Neural cell (in vitro differentiated cells): ENCODE results near the gene CAST. TPM values are rescaled to one million over a fixed set of nuclear protein-coding genes. Genes with fewer than 3 reads are reported as not detected.

ENCODE experiments used
- H2AFZ ChIP-seq: fragments of 200-600, 300-800 bp; sonication (generic), shearing (Covaris generic); 2 replicates; pipeline ENCODE4 v1.6.0; 2014; ENCODE audit warnings: low read depth, mild to moderate bottlenecking, antibody characterized with exemption, low read length, moderate library complexity
- H3F3A ChIP-seq: fragments of 200-600 bp; shearing (Covaris generic); 2 replicates; pipeline ENCODE4 v1.6.1; 2016; ENCODE audit warnings: mild to moderate bottlenecking, moderate library complexity, mixed read lengths, antibody characterized with exemption, low read length; ENCODE audit not compliant: insufficient read depth, poor library complexity, severe bottlenecking
- H3K27ac ChIP-seq: fragments of 200-600, 300-800 bp; sonication (generic), shearing (Covaris generic); 2 replicates; pipeline ENCODE4 v1.5.1; 2014; ENCODE audit warnings: mild to moderate bottlenecking, low read length, moderate library complexity
- H3K27me3 ChIP-seq: fragments of 300-800, 200-600 bp; sonication (generic), shearing (Covaris generic); 2 replicates; pipeline ENCODE4 v1.6.0; 2014; ENCODE audit warnings: mild to moderate bottlenecking, low read depth, low read length, moderate library complexity; ENCODE audit not compliant: insufficient read depth
- H3K36me3 ChIP-seq: fragments of 300-800, 200-600 bp; sonication (generic), shearing (Covaris generic); 2 replicates; pipeline ENCODE4 v1.5.1; 2014; ENCODE audit warnings: mild to moderate bottlenecking, antibody characterized with exemption, low read length, moderate library complexity; ENCODE audit not compliant: insufficient read depth
- H3K4me2 ChIP-seq: fragments of 300-800, 200-600 bp; sonication (generic), shearing (Covaris generic); 2 replicates; pipeline ENCODE4 v1.6.0; 2014; ENCODE audit warnings: mild to moderate bottlenecking, low read length
- H3K4me3 ChIP-seq: fragments of 300-800, 200-600 bp; sonication (generic), shearing (Covaris generic); 2 replicates; pipeline ENCODE4 v1.5.1; 2014; ENCODE audit warnings: mild to moderate bottlenecking, low read length, moderate library complexity
- H3K79me2 ChIP-seq: fragments of 200-600 bp; shearing (Covaris generic); replicated peaks from 2 replicates; pipeline ENCODE4 v1.6.0; 2014; ENCODE audit warnings: mild to moderate bottlenecking, low read length, moderate library complexity; ENCODE audit not compliant: insufficient read depth
- H3K9ac ChIP-seq: fragments of 300-800, 200-600 bp; sonication (generic), shearing (Covaris generic); 2 replicates; pipeline ENCODE4 v1.6.1; 2016; ENCODE audit warnings: mild to moderate bottlenecking, low read length, mixed read lengths
- H3K9me2 ChIP-seq: fragments of 200-600 bp; shearing (Covaris generic); 2 replicates; pipeline ENCODE4 v1.6.1; 2016; ENCODE audit warnings: mild to moderate bottlenecking, low read length, mixed read lengths; ENCODE audit not compliant: insufficient read depth
- H3K9me3 ChIP-seq: fragments of 200-600, 300-800 bp; sonication (generic), shearing (Covaris generic); 2 replicates; pipeline ENCODE4 v1.6.1; 2016; ENCODE audit warnings: mild to moderate bottlenecking, mixed run types, low read length, moderate library complexity, mixed read lengths
- H4K20me1 ChIP-seq: fragments of 200-600 bp; shearing (Covaris generic); 2 replicates; pipeline ENCODE4 v1.6.1; 2016; ENCODE audit warnings: mild to moderate bottlenecking, mixed run types; ENCODE audit not compliant: insufficient read depth
- CTCF ChIP-seq: fragments of 450-650 bp; IDR thresholded peaks from 2 replicates; pipeline ENCODE4 v1.5.1; 2014; ENCODE audit warnings: antibody characterized with exemption, mild to moderate bottlenecking, moderate library complexity; ENCODE audit not compliant: poor library complexity, severe bottlenecking
- EP300 ChIP-seq: fragments of 450-650 bp; conservative IDR thresholded peaks from 2 replicates; pipeline ENCODE4 v1.6.1; 2014; ENCODE audit warnings: antibody characterized with exemption, mild to moderate bottlenecking, moderate library complexity; ENCODE audit not compliant: poor library complexity, severe bottlenecking
- EZH2 ChIP-seq: fragments of 200-600, 300-800 bp; shearing (Covaris generic), sonication (generic); IDR thresholded peaks from 2 replicates; pipeline ENCODE4 v1.6.1; 2014; ENCODE audit warnings: antibody characterized with exemption, low read length, borderline replicate concordance, mild to moderate bottlenecking; ENCODE audit not compliant: insufficient read depth, poor library complexity, severe bottlenecking
- MXI1 ChIP-seq: fragments of 450-650 bp; conservative IDR thresholded peaks from 2 replicates; pipeline ENCODE4 v1.6.1; 2014; ENCODE audit warnings: antibody characterized with exemption, mild to moderate bottlenecking; ENCODE audit not compliant: poor library complexity, severe bottlenecking
- POLR2AphosphoS5 ChIP-seq: IDR thresholded peaks from 2 replicates; pipeline ENCODE4 v1.6.1; 2012
- RAD21 ChIP-seq: fragments of 450-650 bp; conservative IDR thresholded peaks from 2 replicates; pipeline ENCODE4 v1.6.1; 2014; ENCODE audit warnings: antibody characterized with exemption, mild to moderate bottlenecking, moderate library complexity
- REST ChIP-seq: IDR thresholded peaks from 2 replicates; pipeline ENCODE4 v1.6.1; 2012; ENCODE audit warnings: borderline replicate concordance
- SMC3 ChIP-seq: fragments of 450-650 bp; conservative IDR thresholded peaks from 2 replicates; pipeline ENCODE4 v1.6.1; 2014; ENCODE audit warnings: antibody characterized with exemption, mild to moderate bottlenecking, moderate library complexity; ENCODE audit not compliant: poor library complexity
- TAF1 ChIP-seq: IDR thresholded peaks from 2 replicates; pipeline ENCODE4 v1.6.1; 2012; ENCODE audit warnings: low read depth
- polyA plus RNA-seq: library from polyadenylated mRNA; depleted of rRNA; stranded (reverse); fragments of >200 nt; gene quantifications from 2 replicates; pipeline ENCODE4 v1.2.3, GENCODE V29; 2014

CAST gene
- polyA plus RNA-seq, 1 donor from 2014 or later: 8.4 TPM

GRCh38 chr5:96699186-96699820, 37.1 kb downstream of the CAST start:
- TF ChIP-seq SMC3 (no peak), MXI1 (no peak), CTCF (no peak), RAD21 (no peak), EP300 (no peak), EZH2 (no peak), TAF1 (no peak), REST (no peak), POLR2AphosphoS5 (no peak)
- H3K9me3 ChIP-seq: no peaks in the 10 kb centered on the region
- H3K36me3 ChIP-seq: no peaks in the 10 kb centered on the region
- no peaks in the 10 kb centered on the region for H4K20me1 ChIP-seq
- H3F3A ChIP-seq: no peaks in the 10 kb centered on the region
- no peaks in the 10 kb centered on the region for H3K27me3 ChIP-seq
- H3K4me3 ChIP-seq: no peak overlapping the region
- no peak overlapping the region for H3K27ac ChIP-seq
- H3K9ac ChIP-seq: no peak overlapping the region
- H3K4me2 ChIP-seq: no peak overlapping the region
- no peaks in the 10 kb centered on the region for H3K9me2 ChIP-seq
- no peaks in the 10 kb centered on the region for H3K79me2 ChIP-seq
- no peak overlapping the region for H2AFZ ChIP-seq

- H3K27me3 ChIP-seq: no peaks in the 10 kb centered on the region
- no peaks in the 10 kb centered on the region for H3K9me3 ChIP-seq
- TF ChIP-seq REST (peak; percentile 37), SMC3 (peak; percentile 15), RAD21 (no peak), TAF1 (no peak), POLR2AphosphoS5 (peak; percentile 57), MXI1 (peak; percentile 57), EP300 (peak; percentile 62)
Observed at GRCh38 chr5:96702503-96703383, 40.6 kb downstream of the CAST start.

More at GRCh38 chr5:96702503-96703383, 40.6 kb downstream of the CAST start:
- no peaks in the 10 kb centered on the region for H3F3A ChIP-seq
- H3K4me3 ChIP-seq: peak overlapping the region; percentile 81
- H3K79me2 ChIP-seq: no peaks in the 10 kb centered on the region
- peak overlapping the region; percentile 2 for H3K27ac ChIP-seq
- H3K36me3 ChIP-seq: no peaks in the 10 kb centered on the region
- peak overlapping the region; percentile 72 for H3K4me2 ChIP-seq
- no peaks in the 10 kb centered on the region for H3K9me2 ChIP-seq
- peak overlapping the region; percentile 66 for H2AFZ ChIP-seq
- H4K20me1 ChIP-seq: no peaks in the 10 kb centered on the region
- H3K9ac ChIP-seq: peak overlapping the region; percentile 76
